Upper lobe of left lung (tissue), 6 donors: Measurements from ENCODE around the gene TSC22D2. TPM values are rescaled to one million over a fixed set of nuclear protein-coding genes. Genes with fewer than 3 reads are reported as not detected.

Experiments
- ATAC-seq, 2 donors: fragments of 200-7000 bp; cut with Tn5 transposase; one replicate each; pipeline ENCODE4 v1.9.1; 2022; ENCODE audit warnings: mild to moderate bottlenecking in 2 of 2, moderate library complexity in 2 of 2; ENCODE audit not compliant: low FRiP score in 2 of 2
- DNase-seq, 2 donors: peaks; one replicate each; pipeline ENCODE4 v3.0.0-alpha.2; 2019 to 2020
- H3K27ac ChIP-seq, 4 donors: fragments of 200-600 bp; sonication (generic); one replicate each; pipeline ENCODE4 v1.5.1; 2016 to 2019
- H3K27me3 ChIP-seq, 4 donors: fragments of 200-600 bp; sonication (generic); one replicate each; pipeline ENCODE4 v1.5.1; 2017 to 2019
- H3K36me3 ChIP-seq, 4 donors: fragments of 200-600 bp; sonication (generic); one replicate each; pipeline ENCODE4 v1.5.1; 2016 to 2019
- H3K4me1 ChIP-seq, 4 donors: fragments of 200-600 bp; sonication (generic); one replicate each; pipeline ENCODE4 v1.5.1; 2018 to 2019
- H3K4me3 ChIP-seq, 4 donors: fragments of 200-600 bp; sonication (generic); one replicate each; pipeline ENCODE4 v1.5.1; 2017 to 2019; ENCODE audit warnings: mild to moderate bottlenecking in 2 of 4, moderate library complexity in 1 of 4
- H3K9me3 ChIP-seq, 4 donors: fragments of 200-600 bp; sonication (generic); one replicate each; pipeline ENCODE4 v1.5.1; 2018 to 2019
- CTCF ChIP-seq, 6 experiments: fragments of 450-650 bp in 4 of 6; fragments of 200-600 bp in 2 of 6; sonication (generic) in 2 of 6; IDR thresholded peaks; one replicate each; pipeline ENCODE4 v1.5.1; 2016 to 2019; ENCODE audit warnings: antibody characterized with exemption in 6 of 6
- EP300 ChIP-seq, 4 donors: sonication (generic); formaldehyde crosslinking; IDR thresholded peaks; one replicate each; pipeline ENCODE4 v1.5.1; 2017; ENCODE audit warnings: antibody characterized with exemption in 4 of 4, control low read depth in 2 of 4
- POLR2A ChIP-seq, 4 donors: fragments of 450-650 bp; IDR thresholded peaks; one replicate each; pipeline ENCODE4 v1.5.1; 2016 to 2017; ENCODE audit warnings: antibody characterized with exemption in 4 of 4, mild to moderate bottlenecking in 2 of 4
- POLR2AphosphoS5 ChIP-seq, 2 donors: sonication (generic); formaldehyde crosslinking; IDR thresholded peaks; one replicate each; pipeline ENCODE4 v1.5.1; 2017; ENCODE audit warnings: antibody characterized with exemption in 2 of 2
- WGBS, 2 donors: methylation state at CpG; one replicate each; pipeline ENCODE4 v1.1.5; 2017 to 2018; 5-methylcytosine and 5-hydroxymethylcytosine counted together
- total RNA-seq, 6 donors: library from RNA; depleted of rRNA in 4 of 6; stranded (reverse); fragments of >200 nt in 4 of 6; gene quantifications; one replicate each; pipeline versions ENCODE4 v1.1.0 to v1.2.1, GENCODE V29; 2016 to 2021
- donor health status: DM: no; HTN: no; CAD: no; lungs with moderate emphysema.
- donor health status: DM: no; HTN: yes; CAD: no; lungs with severe emphysema.

Gene TSC22D2
- total RNA-seq, 6 donors from 2014 or later = 18.3 to 31.4 (median 25.5) TPM

- no peak overlapping the region for H3K27ac ChIP-seq
- no peaks in the 10 kb centered on the region for H3K9me3 ChIP-seq
- TF ChIP-seq EP300 (IDR thresholded peaks at IDR 0.05) = no peak
- H3K4me3 ChIP-seq = no peak overlapping the region
- no peaks in the 10 kb centered on the region for H3K36me3 ChIP-seq
- no peak for DNase-seq
- ATAC-seq = no peak
- no peaks in the 10 kb centered on the region for H3K27me3 ChIP-seq
- H3K4me1 ChIP-seq = no peaks in the 10 kb centered on the region
Observed at GRCh38 chr3:150391161-150391560, 16.9 kb upstream of the TSC22D2 start.

- H3K4me1 ChIP-seq = no peaks in the 10 kb centered on the region
- no peak overlapping the region for H3K27ac ChIP-seq
- ATAC-seq = no peak
- TF ChIP-seq POLR2AphosphoS5 (IDR thresholded peaks at IDR 0.05) (no peak), EP300 (IDR thresholded peaks at IDR 0.05) (no peak), CTCF (IDR thresholded peaks at IDR 0.05) (no peak), POLR2A (IDR thresholded peaks at IDR 0.05) (no peak)
- H3K9me3 ChIP-seq = no peaks in the 10 kb centered on the region
- WGBS, 2 donors = 52 to 69% methylated on average over 1 of the region's 1 CpG
- no peak overlapping the region for H3K4me3 ChIP-seq
- no peaks in the 10 kb centered on the region for H3K36me3 ChIP-seq
- H3K27me3 ChIP-seq = no peaks in the 10 kb centered on the region
- no peak for DNase-seq
Observed at GRCh38 chr3:150393745-150394144, 14.4 kb upstream of the TSC22D2 start.

- Histone ChIP-seq H3K4me1 (no peaks in the 10 kb centered on the region), H3K4me3 (no peak overlapping the region), H3K27ac (no peak overlapping the region), H3K9me3 (no peaks in the 10 kb centered on the region), H3K27me3 (no peaks in the 10 kb centered on the region), H3K36me3 (no peaks in the 10 kb centered on the region)
- ATAC-seq (no peak), DNase-seq (no peak)
- 91 to 100% methylated on average over 2 of the region's 2 CpGs for WGBS, 2 donors
- no peak for TF ChIP-seq CTCF (IDR thresholded peaks at IDR 0.05)
- TF ChIP-seq EP300 (IDR thresholded peaks at IDR 0.05) = no peak
- TF ChIP-seq POLR2A (IDR thresholded peaks at IDR 0.05) = no peak
- TF ChIP-seq POLR2AphosphoS5 (IDR thresholded peaks at IDR 0.05) = no peak
Observed at GRCh38 chr3:150394606-150395005, 13.5 kb upstream of the TSC22D2 start.

GRCh38 chr3:150396491-150396890 lies 11.6 kb upstream of the TSC22D2 start:
- H3K4me3 ChIP-seq = no peak overlapping the region
- WGBS, 2 donors = 0 to 55% methylated on average over 1 of the region's 1 CpG
- H3K4me1 ChIP-seq = no peaks in the 10 kb centered on the region
- no peaks in the 10 kb centered on the region for H3K27me3 ChIP-seq
- H3K36me3 ChIP-seq = no peaks in the 10 kb centered on the region
- DNase-seq = no peak
- ATAC-seq = no peak
- no peak for TF ChIP-seq CTCF (IDR thresholded peaks at IDR 0.05)
- no peaks in the 10 kb centered on the region for H3K9me3 ChIP-seq
- H3K27ac ChIP-seq = no peak overlapping the region

GRCh38 chr3:150396956-150397550 lies 11.0 kb upstream of the TSC22D2 start:
- no peak for DNase-seq

More at GRCh38 chr3:150396956-150397550, 11.0 kb upstream of the TSC22D2 start:
- TF ChIP-seq POLR2AphosphoS5 (IDR thresholded peaks at IDR 0.05) (no peak), POLR2A (IDR thresholded peaks at IDR 0.05) (no peak), EP300 (IDR thresholded peaks at IDR 0.05) (no peak), CTCF (IDR thresholded peaks at IDR 0.05) (no peak)
- Histone ChIP-seq H3K4me3 (no peak overlapping the region), H3K27ac (no peak overlapping the region), H3K4me1 (no peaks in the 10 kb centered on the region), H3K27me3 (no peaks in the 10 kb centered on the region), H3K36me3 (no peaks in the 10 kb centered on the region), H3K9me3 (no peaks in the 10 kb centered on the region)
- ATAC-seq = no peak
- WGBS, 2 donors = 78 to 82% methylated on average over 3 of the region's 3 CpGs
